Endothelial cell of umbilical vein (primary cell): ENCODE results near the gene RSPRY1. TPM values are rescaled to one million over a fixed set of nuclear protein-coding genes. Genes with fewer than 3 reads are reported as not detected.

Source experiments
- BruUV-seq: library from RNA; stranded (reverse); fragments of 400-500 nt; replicated peaks from 2 replicates; lab custom pipeline; 2021; lab: Mats Ljungman, UMichigan
- CTCF ChIA-PET: fragments of 300-600, 350-600 bp; sonication (Branson Sonifier 250); formaldehyde crosslinking; loops from one replicate; lab custom pipeline; 2021; ENCODE audit warnings: antibody characterized with exemption, inconsistent platforms; lab: Charles Lee
- POLR2A ChIA-PET: fragments of 300-600, 350-600 bp; sonication (Branson Sonifier 250); formaldehyde crosslinking; loops from one replicate; lab custom pipeline; 2021; ENCODE audit warnings: antibody characterized with exemption, inconsistent platforms; lab: Charles Lee
- DNase-seq: peaks from one replicate; pipeline ENCODE4 v3.0.0-alpha.2; 2011; ENCODE audit warnings: low read depth, low spot score
- FAIRE-seq: peaks from 2 replicates; lab custom pipeline; 2011; peaks lifted over from hg19 to GRCh38; lab: Jason Lieb, UNC
- H2AFZ ChIP-seq: 2 replicates; pipeline ENCODE4 v1.6.0; 2012; ENCODE audit warnings: low read depth, low read length, control low read depth, inconsistent platforms
- H3K27ac ChIP-seq: 2 replicates; pipeline ENCODE4 v1.5.1; 2011; ENCODE audit warnings: low read depth, mild to moderate bottlenecking, control low read depth, low read length, moderate library complexity; ENCODE audit not compliant: insufficient read depth
- H3K27me3 ChIP-seq, 2 experiments: 2 replicates each; pipeline versions ENCODE4 v1.6.0 to v1.6.1; 2011; ENCODE audit warnings: low read length in 2 of 2, mixed read lengths in 1 of 2; ENCODE audit not compliant: control insufficient read depth in 2 of 2, insufficient read depth in 2 of 2
- H3K36me3 ChIP-seq, 2 experiments: 2 replicates in 1 of 2; 3 replicates in 1 of 2; pipeline ENCODE4 v1.5.1; 2011; ENCODE audit warnings: low read length in 2 of 2, mild to moderate bottlenecking in 1 of 2, moderate library complexity in 1 of 2; ENCODE audit not compliant: control insufficient read depth in 2 of 2, insufficient read depth in 2 of 2; ENCODE audit errors: extremely low read depth in 1 of 2
- H3K4me1 ChIP-seq: 3 replicates; pipeline ENCODE4 v1.5.1; 2011; ENCODE audit warnings: mild to moderate bottlenecking, low read length; ENCODE audit not compliant: control insufficient read depth, insufficient read depth; ENCODE audit errors: extremely low read depth
- H3K4me2 ChIP-seq: 2 replicates; pipeline ENCODE4 v1.6.1; 2011; ENCODE audit warnings: low read length, control low read depth, mixed read lengths; ENCODE audit not compliant: insufficient read depth
- H3K4me3 ChIP-seq, 3 experiments: fragments of 200-600 bp in 1 of 3; sonication (generic), shearing (Covaris generic) in 1 of 3; replicated peaks in 1 of 3; 2 replicates each; pipeline ENCODE4 v1.5.1; 2011 to 2016; ENCODE audit warnings: control low read depth in 3 of 3, low read length in 3 of 3, mild to moderate bottlenecking in 2 of 3, inconsistent platforms in 1 of 3, low read depth in 1 of 3, moderate library complexity in 1 of 3; ENCODE audit not compliant: insufficient read depth in 1 of 3
- H3K79me2 ChIP-seq: 2 replicates; pipeline ENCODE4 v1.6.0; 2012; ENCODE audit warnings: low read length, inconsistent platforms; ENCODE audit not compliant: control insufficient read depth, insufficient read depth
- H3K9ac ChIP-seq: replicated peaks from 2 replicates; pipeline ENCODE3; 2011; ENCODE audit warnings: low read length, control low read depth; ENCODE audit not compliant: insufficient read depth; ENCODE audit errors: extremely low read depth
- H3K9me1 ChIP-seq: replicated peaks from 3 replicates; pipeline ENCODE4 v1.6.0; 2011; ENCODE audit warnings: mild to moderate bottlenecking, low read length; ENCODE audit not compliant: control insufficient read depth, insufficient read depth; ENCODE audit errors: extremely low read depth
- H3K9me3 ChIP-seq: replicated peaks from 2 replicates; pipeline ENCODE4 v1.5.1; 2012; ENCODE audit warnings: low read length, inconsistent platforms; ENCODE audit not compliant: control insufficient read depth, insufficient read depth
- H4K20me1 ChIP-seq: replicated peaks from 2 replicates; pipeline ENCODE3; 2011; ENCODE audit warnings: mild to moderate bottlenecking, low read length; ENCODE audit not compliant: control insufficient read depth, insufficient read depth; ENCODE audit errors: extremely low read depth
- CTCF ChIP-seq, 2 donors: IDR thresholded peaks; 1 replicate in 1 of 2; 2 replicates in 1 of 2; pipeline ENCODE4 v1.5.1; 2011; ENCODE audit warnings: low read length in 2 of 2, mild to moderate bottlenecking in 2 of 2, moderate library complexity in 2 of 2, control low read depth in 1 of 2, inconsistent platforms in 1 of 2, low read depth in 1 of 2; ENCODE audit not compliant: insufficient read depth in 1 of 2; ENCODE audit errors: extremely low read depth in 1 of 2
- EZH2 ChIP-seq: IDR thresholded peaks from 2 replicates; pipeline ENCODE4 v1.6.1; 2012; ENCODE audit warnings: borderline replicate concordance, low read depth, mild to moderate bottlenecking, moderate library complexity, low read length, inconsistent platforms; ENCODE audit not compliant: severe bottlenecking
- FOS ChIP-seq: IDR thresholded peaks from 2 replicates; pipeline ENCODE4 v1.6.1; 2011; ENCODE audit warnings: mild to moderate bottlenecking, low read length, moderate library complexity, borderline replicate concordance; ENCODE audit not compliant: insufficient read depth
- GATA2 ChIP-seq: IDR thresholded peaks from 2 replicates; pipeline ENCODE4 v1.7.0; 2011; ENCODE audit warnings: low read depth, mild to moderate bottlenecking, moderate library complexity, mixed read lengths, low read length; ENCODE audit not compliant: insufficient read length, insufficient read depth
- JUN ChIP-seq: IDR thresholded peaks from 2 replicates; pipeline ENCODE4 v1.6.1; 2011; ENCODE audit warnings: borderline replicate concordance, low read depth; ENCODE audit not compliant: insufficient read length, insufficient read depth
- MAX ChIP-seq: IDR thresholded peaks from 2 replicates; pipeline ENCODE4 v1.6.1; 2011; ENCODE audit not compliant: insufficient read depth, insufficient read length
- MYC ChIP-seq: IDR thresholded peaks from one replicate; pipeline ENCODE4 v1.6.1; 2011; ENCODE audit warnings: mild to moderate bottlenecking, low read depth, low read length
- POLR2A ChIP-seq: IDR thresholded peaks from 2 replicates; pipeline ENCODE4 v1.6.1; 2012; ENCODE audit warnings: low read depth, mild to moderate bottlenecking, control low read depth, low read length
- POLR2AphosphoS5 ChIP-seq: IDR thresholded peaks from 2 replicates; pipeline ENCODE4 v1.6.1; 2012; ENCODE audit warnings: low read depth, mild to moderate bottlenecking, control low read depth, low read length, moderate library complexity; ENCODE audit not compliant: insufficient read depth
- dilution Hi-C: fragments of 300-500 bp; cut with MboI; formaldehyde crosslinking; loops from one replicate; pipeline ENCODE4 v1.15.0; 2019; ENCODE audit warnings: low sequenced_read_pairs; ENCODE audit not compliant: extremely low pct_ligation_motif_present
- intact Hi-C: fragments of 100-400 bp; cut with micrococcal nuclease; formaldehyde crosslinking; loops from one replicate; pipeline ENCODE4 v1.10.0; 2022
- polyA plus RNA-seq, 4 experiments: library from polyadenylated mRNA; depleted of rRNA in 3 of 4; stranded (reverse) in 3 of 4; unstranded in 1 of 4; fragments of >200 nt; gene quantifications; 2 replicates each; pipeline versions ENCODE4 v1.2.1 to v1.2.3, GENCODE V29; 2011 to 2012; ENCODE audit warnings: missing spikeins in 1 of 4
- total RNA-seq: library from RNA; stranded (reverse); gene quantifications from 2 replicates; pipeline ENCODE4 v1.2.3, GENCODE V29; 2021

RSPRY1 gene
- total and polyA plus RNA-seq, 2 donors (not counting 3 experiments of a cell fraction or from before 2014, with no cell fraction given), result 28.5 to 55.1 TPM

- ChIA-PET CTCF (no interaction called here), POLR2A (interaction anchor here (0.6 kb wide), 1 partner anchor 82 kb away, joined by 5 read pairs; no protein-coding TSS in a partner anchor)
- Histone ChIP-seq H4K20me1 (no peaks in the 10 kb centered on the region), H3K27ac (no peak overlapping the region), H3K9ac (no peak overlapping the region), H3K36me3 (no peaks in the 10 kb centered on the region), H3K4me2 (no peak overlapping the region), H3K4me1 (peaks cover 6% of the 10 kb centered on the region), H3K4me3 (no peak overlapping the region), H2AFZ (no peak overlapping the region), H3K9me3 (no peaks in the 10 kb centered on the region), H3K27me3 (no peaks in the 10 kb centered on the region), H3K9me1 (no peaks in the 10 kb centered on the region), H3K79me2 (no peaks in the 10 kb centered on the region)
- dilution Hi-C loops, result no loop called here
- no peak for TF ChIP-seq CTCF (IDR thresholded peaks at IDR 0.05; ENCODE audit: extremely low read depth in 1 of 2, insufficient read depth in 1 of 2, low read depth in 1 of 2, low read length in 2 of 2)
- no peak for TF ChIP-seq POLR2A
- no TSS peak for BruUV-seq
- intact Hi-C loops, result no loop called here
- no peak for DNase-seq
- no peak for FAIRE-seq
These were observed 87.2 kb downstream of the RSPRY1 start for GRCh38 chr16:57273359-57273758.

- no peak overlapping the region for H2AFZ ChIP-seq
- dilution Hi-C loops (no loop called here), intact Hi-C loops (no loop called here)
- H3K9ac ChIP-seq, result no peak overlapping the region
- no peaks in the 10 kb centered on the region for H4K20me1 ChIP-seq
- H3K4me3 ChIP-seq, result no peak overlapping the region
- peaks cover 6% of the 10 kb centered on the region for H3K4me1 ChIP-seq
- FAIRE-seq (no peak), DNase-seq (no peak)
- H3K27me3 ChIP-seq, result no peaks in the 10 kb centered on the region
- TF ChIP-seq POLR2AphosphoS5 (no peak), CTCF (IDR thresholded peaks at IDR 0.05; ENCODE audit: extremely low read depth in 1 of 2, insufficient read depth in 1 of 2, low read depth in 1 of 2, low read length in 2 of 2) (no peak), GATA2 (no peak), MAX (no peak), POLR2A (no peak), EZH2 (no peak), FOS (no peak), JUN (no peak), MYC (no peak)
- H3K4me2 ChIP-seq, result no peak overlapping the region
- no peaks in the 10 kb centered on the region for H3K9me1 ChIP-seq
- CTCF ChIA-PET, result no interaction called here
- no peaks in the 10 kb centered on the region for H3K9me3 ChIP-seq
- no TSS peak for BruUV-seq
- no peaks in the 10 kb centered on the region for H3K79me2 ChIP-seq
- no peak overlapping the region for H3K27ac ChIP-seq
- no peaks in the 10 kb centered on the region for H3K36me3 ChIP-seq
- POLR2A ChIA-PET, result interaction anchor here (0.6 kb wide), 1 partner anchor 81 kb away, joined by 5 read pairs; no protein-coding TSS in a partner anchor
These were observed 87.7 kb downstream of the RSPRY1 start for GRCh38 chr16:57273826-57274225.
